K562 (cell line): ENCODE data around the gene RAE1. TPM values are rescaled to one million over a fixed set of nuclear protein-coding genes. Genes with fewer than 3 reads are reported as not detected.

ENCODE experiments used
- DPF2 ChIP-seq: fragments of 450-650 bp; IDR thresholded peaks from 2 replicates; pipeline ENCODE4 v1.6.1; 2016
- EP300 ChIP-seq: IDR thresholded peaks from 2 replicates; pipeline ENCODE4 v1.6.1; 2012; ENCODE audit warnings: low read length, improper control_type of control experiment
- KLF13 ChIP-seq: fragments of 450-650 bp; IDR thresholded peaks from 2 replicates; pipeline ENCODE4 v1.6.1; 2016; ENCODE audit warnings: missing genetic modification characterization, low read depth, mild to moderate bottlenecking, missing compliant biosample characterization, moderate library complexity, borderline replicate concordance
- MCM3 ChIP-seq: fragments of 450-650 bp; IDR thresholded peaks from 2 replicates; pipeline ENCODE4 v1.6.1; 2016
- polyA plus RNA-seq, 8 experiments: library from polyadenylated mRNA; depleted of rRNA in 4 of 8; stranded (reverse) in 5 of 8; unstranded in 3 of 8; fragments of >200 nt; fragmentation: Nextera tagmentation in 2 of 8; fragmentation: Illumina TruSeq in 1 of 8; extraction: Ambion mirVana in 2 of 8; extraction: Trizol in 1 of 8; gene quantifications; 2 replicates each; pipeline versions ENCODE4 v1.2.1 to v1.2.3, GENCODE V29; 2011 to 2014; ENCODE audit warnings: inconsistent platforms in 1 of 8, missing spikeins in 1 of 8
- total RNA-seq, 7 experiments: library from RNA; depleted of rRNA in 6 of 7; stranded (reverse); fragments of >200 nt in 6 of 7; fragmentation: Illumina TruSeq in 2 of 7; extraction: Trizol in 2 of 7; gene quantifications; 2 replicates each; pipeline versions ENCODE4 v1.2.1 to v1.2.3, GENCODE V29; 2011 to 2021; ENCODE audit warnings: low replicate concordance in 1 of 7
- TF ChIP-seq, protein P1 (sequence below): fragments of 200-800 bp; sonication (Bioruptor generic); IDR thresholded peaks from 2 replicates; pipeline ENCODE4 v1.6.1; 2016; ENCODE audit warnings: missing genetic modification characterization, missing compliant biosample characterization
- TF ChIP-seq, protein P2 (sequence below): fragments of 450-650 bp; IDR thresholded peaks from 2 replicates; pipeline ENCODE4 v1.6.1; 2016; ENCODE audit warnings: mild to moderate bottlenecking, moderate library complexity
- TF ChIP-seq, protein P3 (sequence below): IDR thresholded peaks from 2 replicates; pipeline ENCODE4 v1.6.1; 2012; ENCODE audit warnings: low read depth, low read length, improper control_type of control experiment, borderline replicate concordance

The RAE1 gene
- total and polyA plus RNA-seq, 9 of the 15 experiments (the other 6 are each of a cell fraction or from before 2014, with no cell fraction given), result 33.7 to 248 (median 77.7) TPM

DNA sequence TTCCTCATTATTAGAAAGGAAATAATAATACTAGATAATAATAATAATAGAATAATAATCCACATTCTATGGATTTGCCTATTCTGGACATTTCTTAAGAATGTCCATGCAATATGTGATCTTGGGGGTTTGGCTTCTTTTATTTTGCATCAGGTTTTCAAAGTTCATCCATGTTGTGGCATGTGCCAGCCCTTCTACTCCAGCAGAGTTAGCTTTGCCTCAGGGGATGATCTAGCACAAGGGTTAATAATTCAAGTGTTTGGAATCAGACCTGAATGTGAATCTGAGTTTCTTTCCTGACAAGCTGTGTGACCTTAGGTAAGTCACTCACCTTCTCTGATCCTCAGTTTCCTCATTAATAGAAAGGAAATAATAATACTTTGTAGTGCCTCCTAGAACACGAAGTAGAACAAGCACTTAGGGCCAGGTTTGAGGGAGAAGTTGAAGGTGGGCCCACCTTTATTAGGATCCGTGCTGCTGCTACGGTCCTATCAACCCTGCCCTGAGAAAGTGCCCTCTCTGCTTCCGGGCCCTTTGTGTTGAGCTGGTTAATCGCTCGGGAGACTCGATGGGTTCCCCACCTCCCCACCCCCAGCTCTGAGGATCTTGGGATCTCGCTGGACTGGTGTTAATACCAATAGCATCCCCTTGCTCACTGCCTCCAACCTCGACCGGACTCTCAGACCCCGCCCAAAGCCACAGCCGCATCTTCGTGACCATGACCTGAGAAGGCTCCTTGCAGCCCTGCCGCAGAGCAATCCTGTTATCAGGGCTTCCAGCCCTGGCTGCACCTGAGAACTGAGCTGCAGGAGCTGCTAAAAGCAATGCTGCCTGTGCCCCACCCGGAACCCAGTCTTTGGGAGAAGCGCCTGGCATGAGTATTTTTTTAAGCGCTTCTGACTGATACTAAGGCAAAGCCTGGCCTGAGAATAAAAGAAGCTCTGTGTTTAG, 67.0 kb downstream of the RAE1 start (continued):
- TF ChIP-seq, protein P1, sequence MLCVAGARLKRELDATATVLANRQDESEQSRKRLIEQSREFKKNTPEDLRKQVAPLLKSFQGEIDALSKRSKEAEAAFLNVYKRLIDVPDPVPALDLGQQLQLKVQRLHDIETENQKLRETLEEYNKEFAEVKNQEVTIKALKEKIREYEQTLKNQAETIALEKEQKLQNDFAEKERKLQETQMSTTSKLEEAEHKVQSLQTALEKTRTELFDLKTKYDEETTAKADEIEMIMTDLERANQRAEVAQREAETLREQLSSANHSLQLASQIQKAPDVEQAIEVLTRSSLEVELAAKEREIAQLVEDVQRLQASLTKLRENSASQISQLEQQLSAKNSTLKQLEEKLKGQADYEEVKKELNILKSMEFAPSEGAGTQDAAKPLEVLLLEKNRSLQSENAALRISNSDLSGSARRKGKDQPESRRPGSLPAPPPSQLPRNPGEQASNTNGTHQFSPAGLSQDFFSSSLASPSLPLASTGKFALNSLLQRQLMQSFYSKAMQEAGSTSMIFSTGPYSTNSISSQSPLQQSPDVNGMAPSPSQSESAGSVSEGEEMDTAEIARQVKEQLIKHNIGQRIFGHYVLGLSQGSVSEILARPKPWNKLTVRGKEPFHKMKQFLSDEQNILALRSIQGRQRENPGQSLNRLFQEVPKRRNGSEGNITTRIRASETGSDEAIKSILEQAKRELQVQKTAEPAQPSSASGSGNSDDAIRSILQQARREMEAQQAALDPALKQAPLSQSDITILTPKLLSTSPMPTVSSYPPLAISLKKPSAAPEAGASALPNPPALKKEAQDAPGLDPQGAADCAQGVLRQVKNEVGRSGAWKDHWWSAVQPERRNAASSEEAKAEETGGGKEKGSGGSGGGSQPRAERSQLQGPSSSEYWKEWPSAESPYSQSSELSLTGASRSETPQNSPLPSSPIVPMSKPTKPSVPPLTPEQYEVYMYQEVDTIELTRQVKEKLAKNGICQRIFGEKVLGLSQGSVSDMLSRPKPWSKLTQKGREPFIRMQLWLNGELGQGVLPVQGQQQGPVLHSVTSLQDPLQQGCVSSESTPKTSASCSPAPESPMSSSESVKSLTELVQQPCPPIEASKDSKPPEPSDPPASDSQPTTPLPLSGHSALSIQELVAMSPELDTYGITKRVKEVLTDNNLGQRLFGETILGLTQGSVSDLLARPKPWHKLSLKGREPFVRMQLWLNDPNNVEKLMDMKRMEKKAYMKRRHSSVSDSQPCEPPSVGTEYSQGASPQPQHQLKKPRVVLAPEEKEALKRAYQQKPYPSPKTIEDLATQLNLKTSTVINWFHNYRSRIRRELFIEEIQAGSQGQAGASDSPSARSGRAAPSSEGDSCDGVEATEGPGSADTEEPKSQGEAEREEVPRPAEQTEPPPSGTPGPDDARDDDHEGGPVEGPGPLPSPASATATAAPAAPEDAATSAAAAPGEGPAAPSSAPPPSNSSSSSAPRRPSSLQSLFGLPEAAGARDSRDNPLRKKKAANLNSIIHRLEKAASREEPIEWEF (CRISPR knock-in tag), result no peak
- TF ChIP-seq DPF2, result peak; percentile 59
- TF ChIP-seq, protein P2, sequence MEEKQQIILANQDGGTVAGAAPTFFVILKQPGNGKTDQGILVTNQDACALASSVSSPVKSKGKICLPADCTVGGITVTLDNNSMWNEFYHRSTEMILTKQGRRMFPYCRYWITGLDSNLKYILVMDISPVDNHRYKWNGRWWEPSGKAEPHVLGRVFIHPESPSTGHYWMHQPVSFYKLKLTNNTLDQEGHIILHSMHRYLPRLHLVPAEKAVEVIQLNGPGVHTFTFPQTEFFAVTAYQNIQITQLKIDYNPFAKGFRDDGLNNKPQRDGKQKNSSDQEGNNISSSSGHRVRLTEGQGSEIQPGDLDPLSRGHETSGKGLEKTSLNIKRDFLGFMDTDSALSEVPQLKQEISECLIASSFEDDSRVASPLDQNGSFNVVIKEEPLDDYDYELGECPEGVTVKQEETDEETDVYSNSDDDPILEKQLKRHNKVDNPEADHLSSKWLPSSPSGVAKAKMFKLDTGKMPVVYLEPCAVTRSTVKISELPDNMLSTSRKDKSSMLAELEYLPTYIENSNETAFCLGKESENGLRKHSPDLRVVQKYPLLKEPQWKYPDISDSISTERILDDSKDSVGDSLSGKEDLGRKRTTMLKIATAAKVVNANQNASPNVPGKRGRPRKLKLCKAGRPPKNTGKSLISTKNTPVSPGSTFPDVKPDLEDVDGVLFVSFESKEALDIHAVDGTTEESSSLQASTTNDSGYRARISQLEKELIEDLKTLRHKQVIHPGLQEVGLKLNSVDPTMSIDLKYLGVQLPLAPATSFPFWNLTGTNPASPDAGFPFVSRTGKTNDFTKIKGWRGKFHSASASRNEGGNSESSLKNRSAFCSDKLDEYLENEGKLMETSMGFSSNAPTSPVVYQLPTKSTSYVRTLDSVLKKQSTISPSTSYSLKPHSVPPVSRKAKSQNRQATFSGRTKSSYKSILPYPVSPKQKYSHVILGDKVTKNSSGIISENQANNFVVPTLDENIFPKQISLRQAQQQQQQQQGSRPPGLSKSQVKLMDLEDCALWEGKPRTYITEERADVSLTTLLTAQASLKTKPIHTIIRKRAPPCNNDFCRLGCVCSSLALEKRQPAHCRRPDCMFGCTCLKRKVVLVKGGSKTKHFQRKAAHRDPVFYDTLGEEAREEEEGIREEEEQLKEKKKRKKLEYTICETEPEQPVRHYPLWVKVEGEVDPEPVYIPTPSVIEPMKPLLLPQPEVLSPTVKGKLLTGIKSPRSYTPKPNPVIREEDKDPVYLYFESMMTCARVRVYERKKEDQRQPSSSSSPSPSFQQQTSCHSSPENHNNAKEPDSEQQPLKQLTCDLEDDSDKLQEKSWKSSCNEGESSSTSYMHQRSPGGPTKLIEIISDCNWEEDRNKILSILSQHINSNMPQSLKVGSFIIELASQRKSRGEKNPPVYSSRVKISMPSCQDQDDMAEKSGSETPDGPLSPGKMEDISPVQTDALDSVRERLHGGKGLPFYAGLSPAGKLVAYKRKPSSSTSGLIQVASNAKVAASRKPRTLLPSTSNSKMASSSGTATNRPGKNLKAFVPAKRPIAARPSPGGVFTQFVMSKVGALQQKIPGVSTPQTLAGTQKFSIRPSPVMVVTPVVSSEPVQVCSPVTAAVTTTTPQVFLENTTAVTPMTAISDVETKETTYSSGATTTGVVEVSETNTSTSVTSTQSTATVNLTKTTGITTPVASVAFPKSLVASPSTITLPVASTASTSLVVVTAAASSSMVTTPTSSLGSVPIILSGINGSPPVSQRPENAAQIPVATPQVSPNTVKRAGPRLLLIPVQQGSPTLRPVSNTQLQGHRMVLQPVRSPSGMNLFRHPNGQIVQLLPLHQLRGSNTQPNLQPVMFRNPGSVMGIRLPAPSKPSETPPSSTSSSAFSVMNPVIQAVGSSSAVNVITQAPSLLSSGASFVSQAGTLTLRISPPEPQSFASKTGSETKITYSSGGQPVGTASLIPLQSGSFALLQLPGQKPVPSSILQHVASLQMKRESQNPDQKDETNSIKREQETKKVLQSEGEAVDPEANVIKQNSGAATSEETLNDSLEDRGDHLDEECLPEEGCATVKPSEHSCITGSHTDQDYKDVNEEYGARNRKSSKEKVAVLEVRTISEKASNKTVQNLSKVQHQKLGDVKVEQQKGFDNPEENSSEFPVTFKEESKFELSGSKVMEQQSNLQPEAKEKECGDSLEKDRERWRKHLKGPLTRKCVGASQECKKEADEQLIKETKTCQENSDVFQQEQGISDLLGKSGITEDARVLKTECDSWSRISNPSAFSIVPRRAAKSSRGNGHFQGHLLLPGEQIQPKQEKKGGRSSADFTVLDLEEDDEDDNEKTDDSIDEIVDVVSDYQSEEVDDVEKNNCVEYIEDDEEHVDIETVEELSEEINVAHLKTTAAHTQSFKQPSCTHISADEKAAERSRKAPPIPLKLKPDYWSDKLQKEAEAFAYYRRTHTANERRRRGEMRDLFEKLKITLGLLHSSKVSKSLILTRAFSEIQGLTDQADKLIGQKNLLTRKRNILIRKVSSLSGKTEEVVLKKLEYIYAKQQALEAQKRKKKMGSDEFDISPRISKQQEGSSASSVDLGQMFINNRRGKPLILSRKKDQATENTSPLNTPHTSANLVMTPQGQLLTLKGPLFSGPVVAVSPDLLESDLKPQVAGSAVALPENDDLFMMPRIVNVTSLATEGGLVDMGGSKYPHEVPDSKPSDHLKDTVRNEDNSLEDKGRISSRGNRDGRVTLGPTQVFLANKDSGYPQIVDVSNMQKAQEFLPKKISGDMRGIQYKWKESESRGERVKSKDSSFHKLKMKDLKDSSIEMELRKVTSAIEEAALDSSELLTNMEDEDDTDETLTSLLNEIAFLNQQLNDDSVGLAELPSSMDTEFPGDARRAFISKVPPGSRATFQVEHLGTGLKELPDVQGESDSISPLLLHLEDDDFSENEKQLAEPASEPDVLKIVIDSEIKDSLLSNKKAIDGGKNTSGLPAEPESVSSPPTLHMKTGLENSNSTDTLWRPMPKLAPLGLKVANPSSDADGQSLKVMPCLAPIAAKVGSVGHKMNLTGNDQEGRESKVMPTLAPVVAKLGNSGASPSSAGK, result no peak
- TF ChIP-seq, protein P3, sequence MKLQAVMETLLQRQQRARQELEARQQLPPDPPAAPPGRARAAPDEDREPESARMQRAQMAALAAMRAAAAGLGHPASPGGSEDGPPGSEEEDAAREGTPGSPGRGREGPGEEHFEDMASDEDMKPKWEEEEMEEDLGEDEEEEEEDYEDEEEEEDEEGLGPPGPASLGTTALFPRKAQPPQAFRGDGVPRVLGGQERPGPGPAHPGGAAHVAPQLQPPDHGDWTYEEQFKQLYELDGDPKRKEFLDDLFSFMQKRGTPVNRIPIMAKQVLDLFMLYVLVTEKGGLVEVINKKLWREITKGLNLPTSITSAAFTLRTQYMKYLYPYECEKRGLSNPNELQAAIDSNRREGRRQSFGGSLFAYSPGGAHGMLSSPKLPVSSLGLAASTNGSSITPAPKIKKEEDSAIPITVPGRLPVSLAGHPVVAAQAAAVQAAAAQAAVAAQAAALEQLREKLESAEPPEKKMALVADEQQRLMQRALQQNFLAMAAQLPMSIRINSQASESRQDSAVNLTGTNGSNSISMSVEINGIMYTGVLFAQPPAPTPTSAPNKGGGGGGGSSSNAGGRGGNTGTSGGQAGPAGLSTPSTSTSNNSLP, result no peak
- TF ChIP-seq KLF13 (tag), result no peak
- TF ChIP-seq MCM3, result no peak
- TF ChIP-seq EP300, result no peak; the same call in 1 of the 2 replicates
